Tibial nerve (tissue), 4 donors: ENCODE data around the gene CKM.

Experiments
- CTCF ChIP-seq, 5 experiments: fragments of 200-600 bp in 3 of 5; fragments of 450-650 bp in 2 of 5; sonication (generic) in 3 of 5; IDR thresholded peaks; one replicate each; pipeline ENCODE4 v1.5.1; 2016 to 2019; ENCODE audit warnings: antibody characterized with exemption in 5 of 5, mild to moderate bottlenecking in 3 of 5, moderate library complexity in 2 of 5
- EP300 ChIP-seq, 2 donors: sonication (generic); formaldehyde crosslinking; IDR thresholded peaks; one replicate each; pipeline ENCODE4 v1.6.1; 2017; ENCODE audit warnings: antibody characterized with exemption in 2 of 2, mild to moderate bottlenecking in 1 of 2
- POLR2A ChIP-seq, 2 donors: fragments of 450-650 bp; IDR thresholded peaks; one replicate each; pipeline ENCODE4 v1.6.1; 2017; ENCODE audit warnings: antibody characterized with exemption in 2 of 2, mild to moderate bottlenecking in 2 of 2, moderate library complexity in 2 of 2

- TF ChIP-seq CTCF (IDR thresholded peaks at IDR 0.05) (no peak), POLR2A (IDR thresholded peaks at IDR 0.05) (no peak), EP300 (IDR thresholded peaks at IDR 0.05) (no peak)
Observed at GRCh38 chr19:45352471-45352870, 29.8 kb upstream of the CKM start.
